HG03095 (cell line): Measurements from ENCODE around the gene ZFHX3.

Source experiments
- ATAC-seq: cut with Tn5 transposase; IDR thresholded peaks from one replicate; pipeline ENCODE4 v1.9.1; 2021; ENCODE audit warnings: moderate library complexity; ENCODE audit not compliant: unreplicated experiment

The ZFHX3 gene

DNA sequence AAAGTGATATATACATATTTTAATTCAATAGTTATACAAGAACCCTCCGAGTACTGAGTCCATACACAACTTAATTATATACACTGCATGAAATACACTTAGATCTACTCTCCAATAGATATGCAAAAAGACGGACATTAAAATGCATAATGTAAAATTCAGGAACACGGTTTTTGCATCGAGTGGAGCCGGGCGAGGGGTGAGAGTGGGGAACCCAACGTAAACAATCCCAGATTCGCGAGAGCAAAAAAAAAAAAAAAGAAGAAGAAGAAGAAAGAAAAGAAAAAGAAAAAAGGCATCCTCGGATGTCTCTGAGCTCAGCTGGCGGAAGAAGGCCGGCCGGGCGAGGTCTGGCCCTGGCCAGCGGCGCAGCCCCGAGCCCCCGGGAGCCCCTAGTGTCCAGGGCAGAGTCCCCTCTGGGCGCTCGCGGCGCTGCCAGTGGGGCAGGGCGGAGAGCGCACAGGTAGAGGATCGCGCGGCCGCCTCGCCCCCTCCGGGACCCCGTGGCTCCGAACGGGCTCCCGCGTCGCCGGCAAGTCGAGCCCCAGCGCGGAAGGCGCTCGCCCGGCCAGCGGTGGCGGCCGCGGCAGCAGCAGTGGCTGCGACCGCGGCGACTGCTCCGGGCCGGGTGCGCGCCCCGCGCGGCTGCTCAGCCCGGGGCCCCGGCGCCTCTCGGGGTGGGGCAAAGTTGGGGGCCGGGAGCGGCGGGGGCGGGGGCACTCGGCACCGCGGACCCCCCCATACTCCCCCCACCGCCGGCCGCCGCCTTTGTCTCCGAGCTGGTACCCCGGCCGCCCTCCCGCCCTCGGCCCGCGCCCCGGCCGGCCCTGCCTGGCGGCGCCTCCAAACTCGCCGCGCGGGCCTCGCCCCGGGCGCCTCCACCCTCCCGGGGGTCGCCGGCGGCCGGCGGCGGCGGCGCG is 9.6 kb upstream of the ZFHX3 start:
- peak; percentile 44 for ATAC-seq

DNA sequence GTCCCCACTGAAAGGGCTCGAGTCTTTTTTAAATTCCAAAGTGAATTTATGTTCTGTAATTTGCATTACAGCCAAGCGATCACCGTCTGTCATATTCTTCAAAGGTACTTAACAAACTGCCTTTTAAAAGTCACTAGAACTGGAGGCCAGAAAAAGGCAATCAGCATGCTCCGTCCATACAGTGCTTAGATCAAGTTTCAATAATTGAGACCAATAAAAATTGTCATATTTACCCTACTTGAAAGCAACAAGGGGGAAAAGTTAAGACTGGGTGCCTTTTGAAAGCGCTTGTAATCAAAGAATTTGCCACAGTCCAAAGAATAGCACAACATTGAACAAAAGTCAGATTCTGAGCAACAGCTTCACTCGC is 9.0 kb upstream of the ZFHX3 start:
- ATAC-seq, result no peak

DNA sequence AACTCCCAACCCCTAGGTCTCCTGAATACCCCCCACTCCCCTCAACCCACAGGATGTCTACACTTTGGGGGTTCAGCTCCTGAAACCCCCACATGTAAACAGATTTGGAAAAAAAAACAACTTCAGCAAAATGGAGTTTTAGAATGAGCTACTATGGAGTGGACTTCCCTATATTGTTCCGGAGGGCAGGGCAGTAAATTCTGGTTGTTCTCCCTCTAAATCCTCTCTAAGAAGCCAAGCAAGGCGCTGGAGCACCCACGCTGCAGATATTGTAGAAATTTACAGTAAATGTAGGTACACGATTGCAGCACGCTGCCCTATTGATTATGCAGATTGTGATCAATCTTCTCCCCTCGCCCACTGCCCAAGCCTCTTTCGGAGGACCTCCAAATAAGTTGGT is 8.5 kb upstream of the ZFHX3 start:
- ATAC-seq, result no peak

DNA sequence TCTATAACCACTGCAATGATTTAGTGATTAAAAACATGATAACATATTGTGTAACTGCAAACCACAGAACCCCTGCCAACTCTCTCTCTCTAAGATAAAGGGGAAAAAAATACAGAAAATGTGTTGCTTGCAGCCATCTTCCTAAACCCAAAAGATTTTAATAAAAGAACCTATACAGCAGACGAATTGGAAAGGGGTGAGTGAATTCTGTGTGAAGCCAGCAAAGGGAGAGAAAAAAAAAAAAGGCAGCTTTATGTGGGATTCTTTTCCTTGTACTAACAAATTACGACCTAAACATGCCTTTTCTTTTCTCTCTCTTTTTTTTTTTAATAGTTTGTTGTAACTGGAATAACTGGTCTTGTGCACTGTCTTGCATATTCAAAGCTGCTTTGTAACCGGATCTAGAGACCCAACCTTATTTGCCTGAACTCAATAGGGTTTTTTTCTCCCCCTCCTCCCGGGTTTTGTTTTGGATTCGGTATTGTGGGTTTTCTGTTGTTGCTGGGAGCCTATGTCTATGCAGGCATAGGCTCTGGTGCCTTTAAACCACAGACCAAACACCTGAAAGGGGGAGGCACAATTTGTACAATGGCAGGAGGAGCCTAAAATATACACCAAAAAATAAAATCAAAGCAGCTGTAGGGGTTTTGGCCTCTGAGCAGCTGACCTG is 7.0 kb upstream of the ZFHX3 start:
- no peak for ATAC-seq

DNA sequence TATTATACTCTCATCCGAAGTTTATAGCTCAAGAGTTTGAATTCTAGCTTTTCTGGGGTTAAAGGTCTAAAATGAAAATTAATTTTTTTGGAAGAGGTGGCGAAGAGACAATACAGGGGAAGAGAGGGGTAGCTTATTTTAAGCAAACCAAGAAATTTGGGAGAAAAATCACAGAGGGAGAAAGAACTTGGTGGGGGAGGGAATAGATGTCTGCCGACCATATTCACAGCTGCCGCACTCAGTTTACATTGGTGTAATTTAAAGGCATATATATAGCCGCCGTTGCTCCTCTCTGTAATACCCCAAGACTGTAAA is 6.5 kb upstream of the ZFHX3 start:
- ATAC-seq, result no peak

DNA sequence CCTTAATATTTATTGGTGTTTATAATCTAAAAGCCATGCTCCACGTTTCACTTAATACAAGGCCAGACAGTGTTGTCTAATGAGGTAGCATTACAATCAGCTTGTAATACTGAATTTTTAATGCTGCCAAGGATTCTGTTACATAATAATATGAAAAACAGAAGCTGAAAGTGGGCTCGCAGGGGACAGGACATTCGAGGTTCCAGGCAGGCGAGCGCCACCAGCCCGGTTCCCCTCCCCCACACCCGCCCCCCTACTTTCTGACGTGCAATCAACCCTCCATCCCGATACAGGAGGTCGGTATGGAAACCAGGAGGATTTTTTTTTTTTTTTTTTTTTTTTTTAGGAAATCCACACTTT is 6.2 kb upstream of the ZFHX3 start:
- ATAC-seq, result no peak

DNA sequence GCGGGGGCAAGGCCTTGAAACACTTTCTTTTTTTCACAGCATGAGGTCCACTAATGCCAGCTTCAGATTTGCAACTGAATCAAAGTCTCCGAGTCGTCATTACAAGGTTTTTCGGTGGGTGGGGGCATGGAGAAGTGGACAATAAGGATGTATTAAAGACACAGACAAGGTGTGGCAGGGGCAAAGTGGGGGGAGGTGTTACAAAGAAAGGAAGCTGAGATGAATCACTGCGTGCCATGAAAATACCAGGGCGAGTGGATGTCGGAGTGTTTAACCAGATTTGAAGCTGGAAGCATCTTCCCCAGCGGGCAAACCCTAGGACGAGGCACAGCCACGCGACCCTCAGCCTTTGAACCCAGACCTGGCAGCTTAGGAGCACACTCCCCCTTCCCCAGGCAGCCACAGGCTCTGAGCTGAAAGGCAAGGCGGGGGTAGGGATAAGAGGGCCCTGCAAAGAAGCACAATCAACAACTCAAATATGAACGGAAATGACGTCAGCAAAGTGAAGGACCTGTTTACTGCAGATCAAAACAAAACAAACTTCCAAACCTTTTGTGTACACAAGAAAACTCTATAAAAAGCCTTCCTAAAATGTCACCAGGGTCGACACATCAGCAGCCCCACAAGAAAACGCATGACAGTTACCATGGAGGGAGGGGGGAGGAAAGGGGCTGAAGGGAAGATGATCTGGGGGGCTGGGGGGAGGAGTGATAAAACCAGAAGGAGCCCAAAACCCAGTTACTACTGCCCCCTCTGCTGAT is 5.6 kb upstream of the ZFHX3 start:
- ATAC-seq, result no peak

DNA sequence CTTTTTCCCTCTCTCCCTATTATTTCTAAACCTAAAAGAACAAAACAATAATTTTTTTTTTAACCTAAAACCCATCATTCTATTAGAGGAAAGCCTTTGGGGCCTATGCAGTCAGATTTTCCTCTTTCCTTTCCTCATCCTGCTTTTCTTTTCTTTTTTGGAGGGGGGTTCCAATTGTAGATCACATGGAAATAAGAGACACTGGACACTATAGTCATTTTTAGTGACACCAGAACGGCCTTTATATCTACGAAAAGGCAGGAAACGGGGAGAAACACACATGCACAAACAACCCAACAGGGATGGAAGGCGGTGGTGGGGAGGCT is 5.1 kb upstream of the ZFHX3 start:
- no peak for ATAC-seq

DNA sequence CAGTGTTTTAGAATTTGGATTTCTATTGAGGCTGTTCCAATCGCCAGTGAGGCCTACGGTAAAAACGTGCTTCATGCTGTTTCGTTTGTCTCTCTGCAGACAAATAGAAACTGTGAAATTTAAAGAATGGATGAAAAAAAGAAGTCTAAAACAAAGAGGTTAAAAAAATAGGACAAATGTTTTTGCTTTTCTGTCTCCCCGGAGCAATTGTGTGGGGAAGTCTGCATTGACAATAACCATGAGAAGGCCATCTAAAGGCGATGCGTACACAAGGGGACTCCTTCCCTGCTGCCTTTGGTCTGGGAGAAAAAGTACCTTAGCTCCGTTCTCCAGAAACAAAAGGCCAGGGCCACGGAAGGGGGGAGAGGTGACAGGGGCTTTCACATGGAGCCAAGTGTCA is 4.6 kb upstream of the ZFHX3 start:
- no peak for ATAC-seq

DNA sequence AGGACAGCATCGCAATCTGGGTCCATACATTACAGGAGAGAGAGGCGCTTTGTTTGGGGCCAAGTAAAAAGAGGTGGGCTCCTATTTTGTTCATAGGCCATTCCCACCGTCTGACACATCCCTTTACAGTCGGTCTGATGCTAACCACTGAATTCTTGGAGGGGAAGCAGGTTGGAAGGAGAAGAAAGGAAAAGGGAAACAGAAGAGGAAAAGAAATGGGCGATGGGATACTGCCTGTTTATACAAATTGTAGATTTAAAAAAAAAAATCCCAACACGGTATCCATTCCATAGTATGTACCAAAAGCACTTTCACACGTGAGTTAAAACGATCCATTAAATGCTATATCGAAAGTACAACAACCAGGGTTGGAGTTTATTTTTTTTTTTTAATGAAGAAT is 4.0 kb upstream of the ZFHX3 start:
- ATAC-seq, result no peak

DNA sequence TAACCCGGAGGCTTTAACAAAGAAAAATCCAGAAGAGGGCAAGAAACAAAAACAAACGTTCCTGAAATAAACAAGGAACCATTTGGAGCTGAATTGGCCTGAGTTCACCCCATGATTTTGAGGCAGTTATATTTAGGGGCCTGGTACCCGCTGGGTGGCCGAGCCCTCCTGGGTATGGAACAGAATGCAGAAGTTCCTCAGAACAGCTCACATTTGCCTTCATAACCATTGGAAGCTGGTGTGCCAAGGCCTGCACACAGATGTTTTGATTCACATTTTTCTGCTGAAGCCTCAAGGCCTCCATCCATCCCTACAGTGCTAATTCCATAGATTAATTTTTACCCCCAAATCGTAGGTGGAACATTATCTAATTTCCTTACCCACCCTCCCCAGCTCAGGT is 3.3 kb upstream of the ZFHX3 start:
- ATAC-seq, result no peak

DNA sequence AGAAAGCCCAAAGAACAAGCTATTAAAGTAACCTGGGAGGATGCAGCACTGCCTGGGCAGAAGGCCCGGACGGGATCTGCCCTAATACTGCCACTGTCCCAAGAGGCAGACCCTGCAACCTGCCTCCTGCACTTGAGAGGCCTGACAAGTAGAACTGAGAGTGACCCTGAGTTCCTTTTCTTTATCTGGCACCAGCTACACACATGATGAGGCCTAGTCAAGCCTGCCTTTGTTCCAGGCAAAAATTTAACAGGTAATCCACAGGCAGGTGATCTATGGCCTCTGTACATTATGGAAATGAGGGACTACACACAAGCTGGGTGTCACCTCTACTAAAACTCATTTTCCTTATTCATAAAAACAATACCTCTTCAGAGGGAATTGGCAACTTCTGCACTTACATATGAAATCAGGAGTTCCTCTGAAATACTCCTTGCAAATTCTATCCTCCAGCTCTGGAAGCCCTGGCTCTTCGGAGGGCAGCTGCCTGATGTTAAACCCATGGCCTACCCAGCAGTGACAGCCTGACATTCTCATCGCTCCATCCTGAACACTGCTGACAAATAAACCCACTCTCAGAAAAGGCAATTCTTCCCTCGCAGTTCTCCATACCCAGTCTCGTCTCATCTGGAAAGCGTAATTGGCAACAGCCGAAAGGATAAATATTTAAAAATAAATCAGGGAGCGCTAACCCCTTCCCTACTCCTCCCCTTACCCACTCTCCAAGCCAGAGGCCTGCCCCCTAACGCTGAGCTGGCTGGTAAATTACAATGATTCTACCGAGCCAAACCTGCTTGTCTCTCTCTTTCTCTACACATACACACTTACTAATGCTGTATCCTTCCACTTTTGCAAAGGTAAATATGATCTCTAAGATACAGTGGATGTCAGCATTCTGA is 2.5 kb upstream of the ZFHX3 start:
- no peak for ATAC-seq

DNA sequence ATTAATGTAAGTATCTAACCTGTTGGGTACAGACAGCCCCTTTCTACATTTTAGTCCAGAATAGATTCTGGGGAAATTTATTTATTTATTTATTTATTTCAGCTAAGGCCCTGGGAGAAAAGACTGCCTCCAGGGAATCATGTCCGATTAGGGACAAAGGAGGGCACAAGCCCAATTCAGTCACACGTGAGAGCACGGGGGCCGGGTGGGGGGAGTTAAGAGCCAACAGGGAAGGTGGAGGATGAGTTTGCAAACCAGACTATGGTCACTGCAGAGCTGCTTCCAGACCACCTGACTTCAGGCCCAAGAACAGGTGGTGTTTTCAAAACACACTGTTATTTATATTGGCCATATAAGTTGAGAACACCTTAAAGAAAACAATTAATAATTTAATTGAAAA is 1.6 kb upstream of the ZFHX3 start:
- no peak for ATAC-seq

DNA sequence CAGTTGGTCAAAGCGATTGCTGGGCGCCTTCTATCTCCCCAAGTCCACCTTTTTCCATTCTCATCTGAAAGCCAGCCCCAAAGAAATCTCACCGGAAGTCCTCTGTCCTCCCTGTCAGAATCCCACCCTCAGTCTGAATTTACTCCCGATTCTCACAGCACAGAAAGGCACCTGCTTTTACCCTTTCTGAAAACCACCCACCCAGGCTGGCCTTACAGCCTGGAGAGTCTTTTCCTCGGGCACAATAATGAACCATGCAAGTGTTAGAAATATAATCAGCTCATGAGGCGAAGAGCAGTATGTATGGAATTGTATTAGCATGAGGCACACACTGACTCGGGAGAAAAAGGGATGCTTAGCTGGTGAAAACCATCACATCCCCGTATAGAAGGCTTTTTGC is 1.2 kb upstream of the ZFHX3 start:
- ATAC-seq, result no peak

DNA sequence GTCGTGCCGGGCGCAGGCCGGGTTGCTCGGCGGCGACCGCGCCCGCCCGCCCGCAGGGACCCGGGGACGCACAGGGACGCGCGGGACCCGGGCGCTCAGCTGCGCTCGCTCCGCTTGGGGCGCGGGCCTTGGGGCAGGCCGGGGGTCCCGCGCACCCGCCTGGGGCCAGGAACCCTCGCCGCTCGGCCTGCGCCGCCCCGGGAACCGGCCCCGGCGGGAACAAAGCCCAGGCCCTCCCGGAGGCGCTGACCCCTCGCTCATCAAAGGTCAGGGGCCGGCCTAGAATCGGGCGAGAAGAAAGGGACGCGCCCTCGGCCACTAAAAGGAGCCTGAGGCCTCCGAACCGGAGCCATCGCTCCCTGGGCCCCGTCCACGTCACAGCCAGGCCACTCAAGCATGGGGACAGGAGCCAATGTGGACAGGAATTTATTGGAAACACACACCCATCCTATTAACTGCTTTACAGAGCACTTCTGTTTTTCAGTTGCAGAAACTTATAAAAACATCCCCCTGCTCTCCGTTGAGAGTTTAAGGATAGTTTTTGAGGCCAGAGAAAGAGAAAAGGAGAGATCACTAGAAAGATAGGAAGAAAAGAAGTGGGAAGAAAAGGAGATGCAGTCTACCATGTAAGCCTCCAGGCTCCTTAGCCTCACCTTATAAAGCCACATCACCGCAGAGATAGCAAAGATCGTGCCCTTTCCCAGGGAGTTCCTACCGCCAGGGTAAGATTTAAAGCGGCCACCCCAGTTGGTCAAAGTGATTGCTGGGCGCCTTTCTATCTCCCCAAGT is 558 bp upstream of the ZFHX3 start:
- peak; percentile 7 for ATAC-seq

DNA sequence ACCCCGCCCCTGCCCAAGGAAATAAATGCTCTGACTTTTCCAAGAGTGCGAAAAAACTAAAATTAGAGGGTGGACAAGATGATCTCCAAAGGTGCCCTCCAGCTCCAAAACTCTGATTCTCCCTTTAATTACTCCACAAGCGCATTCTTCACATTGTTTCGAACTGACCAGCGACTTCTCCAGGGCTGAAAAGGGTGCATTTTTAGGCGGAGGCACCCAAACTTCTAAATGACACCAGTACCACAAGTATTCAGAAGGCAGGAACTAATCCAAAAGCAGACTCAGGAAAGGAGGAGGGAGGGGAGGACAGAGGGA is 750 bp downstream of the ZFHX3 start:
- ATAC-seq, result no peak

DNA sequence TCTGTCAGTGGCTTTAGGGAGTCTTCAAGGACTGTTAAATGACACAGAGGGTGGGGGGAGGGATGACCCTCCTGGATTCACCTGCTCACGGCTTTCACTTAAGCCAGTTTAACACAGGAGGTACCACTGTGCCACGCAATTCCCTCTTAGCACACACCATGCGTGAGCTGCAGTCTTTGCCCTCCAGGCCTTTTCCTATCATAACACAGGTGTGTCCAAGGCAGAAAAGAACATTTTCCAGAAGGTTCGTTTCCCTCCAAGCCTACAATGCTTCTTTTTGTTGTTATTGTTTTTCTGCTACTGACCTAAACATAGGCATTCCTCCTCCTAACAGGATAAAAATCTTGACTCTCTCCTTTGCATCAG is 1.1 kb downstream of the ZFHX3 start:
- no peak for ATAC-seq

DNA sequence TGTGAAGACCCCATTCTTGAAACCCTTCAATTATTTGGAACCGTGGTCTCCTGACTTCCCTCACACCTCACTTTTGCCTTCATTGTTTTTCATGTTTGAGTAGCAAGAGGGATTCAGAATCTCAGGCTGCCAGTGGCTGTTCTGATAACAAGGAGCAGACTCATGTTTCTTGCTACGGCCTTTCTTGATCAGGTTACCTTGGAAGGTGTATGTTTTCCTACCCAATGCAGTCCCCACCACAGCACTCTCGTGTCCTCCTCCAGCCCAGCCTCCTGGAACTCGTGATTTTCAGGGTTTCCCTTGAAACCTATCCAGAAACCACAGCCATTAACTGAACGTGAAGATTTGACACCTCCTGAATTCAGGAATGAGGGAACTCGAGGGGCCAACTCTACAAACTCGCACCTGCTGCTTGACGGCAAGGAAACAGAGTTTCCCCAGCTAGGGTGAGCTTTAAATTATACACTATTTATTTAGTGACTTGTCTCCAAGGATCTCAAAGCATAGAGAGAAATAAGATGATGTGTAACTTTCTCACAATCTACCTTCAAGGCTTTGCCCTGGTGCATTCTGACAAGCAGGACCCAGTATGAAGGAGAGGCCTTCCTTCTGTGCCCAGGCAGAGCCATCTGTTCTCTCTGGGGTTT is 1.6 kb downstream of the ZFHX3 start:
- ATAC-seq, result no peak

DNA sequence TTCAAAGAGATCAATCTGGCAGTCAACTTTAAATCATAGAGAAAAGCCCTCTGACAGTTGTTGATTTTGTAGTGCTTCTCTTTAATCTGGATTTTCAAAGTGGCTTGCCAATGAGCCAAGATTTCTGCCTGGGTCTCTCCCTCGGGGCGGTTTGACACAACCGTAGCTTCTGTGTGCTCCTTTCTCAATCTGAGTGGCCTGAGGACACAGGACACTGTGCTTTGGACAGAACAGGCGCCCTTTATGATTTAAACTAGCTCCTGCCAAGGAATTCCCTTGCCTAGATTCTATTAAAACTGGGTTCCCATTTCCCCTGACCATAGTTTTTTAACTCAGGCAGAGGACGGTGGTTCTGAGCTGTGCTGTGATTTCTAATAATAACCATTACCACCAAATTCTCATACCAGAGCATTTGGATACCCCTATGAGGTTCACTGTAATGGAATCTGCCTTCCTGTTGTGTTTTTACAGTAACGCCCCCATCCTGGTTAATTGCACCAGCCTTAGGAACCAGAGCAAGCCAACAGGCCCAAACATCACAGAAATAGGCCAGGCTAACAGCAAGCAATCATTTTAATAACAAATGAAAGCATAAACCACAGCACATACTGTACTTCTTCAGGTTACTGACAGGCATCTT is 4.0 kb downstream of the ZFHX3 start:
- no peak for ATAC-seq

DNA sequence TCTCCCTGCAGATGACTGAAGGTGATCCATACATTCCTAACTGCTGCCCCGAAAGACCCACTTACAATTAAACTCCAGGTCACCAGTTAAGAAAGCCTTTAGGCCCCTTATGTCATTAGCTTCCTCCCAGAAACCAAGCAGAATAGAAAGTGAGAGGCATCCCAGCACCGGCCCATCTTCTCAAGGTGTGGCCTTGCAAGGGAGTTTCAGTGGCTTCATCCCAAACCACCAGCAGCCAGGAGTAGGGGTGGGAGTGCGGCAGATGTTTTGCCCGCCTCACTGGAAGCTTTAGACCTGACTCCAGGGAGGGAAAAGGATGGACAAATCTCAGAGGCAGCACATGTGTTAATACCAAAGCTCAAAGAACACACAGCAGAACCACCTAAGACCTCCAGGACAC is 5.1 kb downstream of the ZFHX3 start:
- no peak for ATAC-seq
